ENCODE data around the gene MYEOV. TPM values are rescaled to one million over a fixed set of nuclear protein-coding genes. Genes with fewer than 3 reads are reported as not detected.

MYEOV gene
- total RNA-seq, 1 experiment from 2014 or later = 0.22 TPM

GRCh38 chr11:69249311-69250185 is 44.4 kb upstream of the MYEOV start:
- WGBS (ENCODE audit: extremely low coverage, insufficient read length, low lambda C conversion rate) = no CpG with 5 or more reads among the region's 35 CpGs
- Histone ChIP-seq H3K79me2 (ENCODE audit: insufficient read depth, low read length) (no peaks in the 10 kb centered on the region), H2BK5ac (ENCODE audit: insufficient read length, low read length) (no peak overlapping the region), H2BK15ac (ENCODE audit: low read depth, low read length) (no peak overlapping the region), H2BK20ac (ENCODE audit: low read depth, low read length, poor library complexity, severe bottlenecking) (no peak overlapping the region), H4K91ac (ENCODE audit: insufficient read length, low read depth, low read length) (no peak overlapping the region), H3K23ac (ENCODE audit: insufficient read length, low read depth, low read length) (no peak overlapping the region), H3K18ac (ENCODE audit: insufficient read length, low read depth, low read length) (peak overlapping the region; percentile 71), H2AFZ (ENCODE audit: low read length) (no peak overlapping the region), H3K4me1 (ENCODE audit: insufficient read depth, low read length) (peaks cover 3% of the 10 kb centered on the region; the same call in 1 of the 2 replicates), H4K5ac (ENCODE audit: insufficient read length, low read depth, low read length) (no peak overlapping the region), H3T11ph (ENCODE audit: low read length) (no peak overlapping the region), H2BK120ac (ENCODE audit: low read depth, low read length, poor library complexity, severe bottlenecking) (no peak overlapping the region), H3K23me2 (ENCODE audit: insufficient read length, low read depth, low read length, poor library complexity, severe bottlenecking) (no peaks in the 10 kb centered on the region), H3K79me1 (ENCODE audit: insufficient read depth, low read depth, low read length, poor library complexity, severe bottlenecking) (no peaks in the 10 kb centered on the region), H4K20me1 (ENCODE audit: control insufficient read depth, insufficient read depth, insufficient read length) (no peaks in the 10 kb centered on the region), H4K8ac (replicated peaks; ENCODE audit: insufficient read length, low read depth, low read length) (no peak overlapping the region), H3K27ac (ENCODE audit: insufficient read length, low read depth, low read length) (no peak overlapping the region), H2BK12ac (ENCODE audit: insufficient read length, low read depth, low read length) (no peak overlapping the region), H3K9me3 (ENCODE audit: control insufficient read depth, low read depth, low read length) (no peaks in the 10 kb centered on the region), H3K14ac (ENCODE audit: insufficient read depth, low read length) (peak overlapping the region; percentile 49; the same call in 1 of the 2 replicates), H3K4ac (ENCODE audit: low read depth, low read length) (no peak overlapping the region), H3K4me2 (ENCODE audit: insufficient read depth, insufficient read length, low read length) (peak overlapping the region; percentile 31), H3K56ac (ENCODE audit: insufficient read length, low read depth, low read length) (no peak overlapping the region), H3K27me3 (ENCODE audit: insufficient read depth, low read length) (no peaks in the 10 kb centered on the region; the same call in 1 of the 2 replicates), H3K9ac (ENCODE audit: extremely low read depth, insufficient read length, low read length) (no peak overlapping the region), H2AK5ac (ENCODE audit: insufficient read length, low read length) (no peak overlapping the region)
- H3K36me3 Mint-ChIP-seq (ENCODE audit: insufficient read depth in 1 of 3, low read depth in 3 of 3) = peaks cover 0 to 16% (median 5%) of the 10 kb centered on the region in 3 experiments; a peak in 4 of 7 replicates
- peaks cover 27 to 33% of the 10 kb centered on the region in 2 experiments for H3K4me1 Mint-ChIP-seq
- DNase-seq = peak; percentile 87
- H3K27me3 Mint-ChIP-seq (ENCODE audit: low read depth) = peaks cover 83% of the 10 kb centered on the region
- H3K9me3 Mint-ChIP-seq = peaks cover 15 to 17% of the 10 kb centered on the region in 2 experiments
- peak overlapping the region in 2 of 3 experiments; percentile 79 to 94; a peak in 3 of 7 replicates for H3K27ac Mint-ChIP-seq
- peak overlapping the region; percentile 25 to 55; a peak in 3 of 5 replicates for H3K4me3 Mint-ChIP-seq
- TF ChIP-seq CTCF (conservative IDR thresholded peaks at IDR 0.05) = no peak

Measured in H9 (cell line).